COR-L47 (cell line): ENCODE measurements around the gene SPRED1.

Source experiments
- DNase-seq: peaks from one replicate; lab custom pipeline; 2025; lab: John Stamatoyannopoulos, UW

Gene SPRED1

DNA sequence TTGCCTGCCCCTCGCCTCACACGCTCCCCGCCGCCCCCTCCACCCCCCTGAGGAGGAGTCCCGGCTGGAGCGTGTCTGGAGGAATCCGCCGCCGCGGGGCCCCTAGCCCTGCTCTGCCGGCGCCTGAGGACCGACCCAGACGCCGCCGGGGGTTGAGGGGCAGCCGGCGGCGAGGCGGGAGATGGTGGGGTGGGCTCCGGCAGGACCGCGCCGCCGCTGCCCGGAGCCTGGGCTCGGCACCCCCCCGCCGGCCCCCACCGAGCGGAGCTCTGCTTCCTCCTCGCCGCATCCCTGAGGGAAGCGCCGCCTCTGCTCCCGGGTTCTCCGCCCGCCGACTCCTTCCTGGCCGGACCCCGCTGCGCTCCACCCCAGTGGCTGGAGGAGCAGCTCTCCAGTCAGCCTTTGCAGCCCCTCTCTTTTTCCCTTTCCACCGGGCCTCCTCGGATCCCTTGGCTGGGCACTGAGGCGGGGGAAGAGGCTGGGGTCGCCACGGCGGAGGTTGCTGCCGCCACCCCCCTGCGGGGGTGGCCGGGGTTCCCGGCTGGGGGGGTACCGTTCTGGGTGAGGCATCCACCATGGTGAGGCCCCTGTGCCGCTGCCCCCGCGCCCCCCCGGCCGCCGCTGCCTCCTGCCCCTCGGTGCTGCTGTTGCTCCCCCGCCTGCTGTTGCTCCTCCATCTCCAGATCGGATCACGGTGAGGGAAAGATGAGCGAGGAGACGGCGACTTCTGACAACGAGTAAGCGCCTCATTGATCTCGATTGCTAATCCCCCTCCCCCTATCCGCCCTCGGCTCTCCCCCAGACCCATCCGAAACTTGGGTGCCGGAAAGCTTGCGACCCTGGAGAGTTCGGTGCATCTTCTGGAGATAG, at the start of gene SPRED1:
Gene SPRED1 (plus strand): TSS at position 356 of the 870 bp plus-strand sequence. CDS start 350 bp downstream, at position 706.
- no peak for DNase-seq

DNA sequence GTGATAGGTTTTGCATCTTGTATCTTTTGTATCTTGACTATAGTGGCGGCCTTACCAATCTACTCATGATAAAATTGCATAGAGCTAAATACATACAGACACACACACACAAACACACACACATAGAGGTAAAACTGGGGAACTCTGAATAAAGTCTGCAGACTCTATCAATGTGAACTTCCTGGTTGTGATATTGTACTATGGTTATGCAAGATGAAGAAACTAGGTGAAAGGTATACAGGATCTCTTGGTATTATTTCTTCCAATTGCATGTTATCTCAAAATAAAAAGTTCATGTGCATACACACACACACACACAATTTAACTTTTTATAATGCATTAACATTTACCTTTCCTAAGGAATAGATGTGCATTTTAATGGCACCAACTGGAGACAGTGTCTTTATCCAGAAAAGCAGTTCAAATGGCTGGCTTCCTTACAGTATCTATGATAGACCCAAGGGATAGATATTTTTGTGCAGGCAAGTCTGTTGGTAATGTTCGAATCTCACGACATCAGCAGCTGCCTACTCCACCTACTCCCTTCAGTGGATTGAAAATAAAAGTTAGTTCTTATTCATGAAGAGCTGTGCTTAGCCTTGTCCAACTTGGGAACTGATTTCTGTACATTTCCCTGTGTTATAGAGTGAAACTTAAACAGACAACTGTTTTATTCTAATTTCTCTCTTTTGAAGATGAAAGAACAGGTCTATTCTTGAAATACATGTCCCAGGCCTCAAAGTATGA, 46.9 kb upstream of the SPRED1 start:
- DNase-seq, result no peak

DNA sequence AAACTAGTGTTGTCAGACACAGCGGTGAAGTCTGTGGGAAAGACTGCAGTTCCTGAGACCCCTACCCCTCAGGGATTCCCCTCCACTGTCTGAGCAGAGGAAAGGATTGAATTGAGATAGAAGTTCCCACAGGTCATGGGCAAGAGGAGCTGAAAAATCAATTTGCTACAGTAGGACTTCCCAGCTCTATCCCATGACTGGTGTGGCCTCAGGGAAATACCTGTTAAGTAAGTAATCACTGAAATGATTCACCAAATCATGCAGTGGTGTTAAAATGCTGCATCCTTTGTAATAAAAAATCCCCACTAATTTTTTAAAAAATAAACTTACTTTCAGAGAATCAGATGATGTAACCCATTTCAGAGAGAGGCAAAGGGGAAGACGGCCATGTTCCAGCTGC, 45.0 kb upstream of the SPRED1 start:
- no peak for DNase-seq

DNA sequence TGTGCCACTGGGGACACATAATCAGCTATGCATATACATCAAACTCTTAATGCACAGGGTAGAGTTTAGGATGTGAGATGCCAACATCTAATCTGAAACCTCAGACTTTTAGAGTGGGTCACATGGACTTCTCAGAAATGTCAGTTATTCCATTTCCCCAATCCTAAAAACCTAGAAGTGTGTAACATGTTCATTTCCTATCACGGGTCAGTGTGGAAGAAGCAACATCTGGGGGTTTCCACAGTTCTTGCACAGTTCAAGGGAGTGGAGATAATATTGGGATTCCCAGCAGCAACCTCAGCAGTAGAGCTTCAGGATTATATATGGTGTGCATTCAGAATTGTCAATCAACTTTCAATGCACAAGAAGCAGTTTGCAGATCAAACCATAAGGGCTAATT, 44.4 kb upstream of the SPRED1 start:
- DNase-seq, result no peak

DNA sequence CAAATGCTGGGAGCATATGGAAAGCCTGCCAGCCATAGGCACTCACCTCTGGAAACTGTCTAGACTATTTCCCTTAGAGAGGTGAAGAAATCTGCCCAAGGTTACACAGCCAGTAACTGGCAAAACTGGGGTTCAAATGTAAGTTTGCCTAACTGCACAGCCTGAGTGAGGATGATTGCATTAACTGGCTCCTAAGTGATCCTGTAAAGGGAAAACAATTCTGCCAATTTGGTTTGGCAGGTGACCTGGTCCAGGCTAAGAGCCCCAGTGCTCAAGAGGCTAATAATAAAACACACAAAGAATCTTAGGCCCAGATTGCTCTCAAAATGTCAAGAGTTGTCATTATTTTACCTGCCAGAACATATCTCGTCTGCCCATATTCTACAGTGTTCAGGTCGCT, 43.9 kb upstream of the SPRED1 start:
- DNase-seq, result no peak

- no peak for DNase-seq
These were observed 41.4 kb upstream of the SPRED1 start for GRCh38 chr15:38211249-38211648.

GRCh38 chr15:38211811-38212210, 40.8 kb upstream of the SPRED1 start:
- DNase-seq, result no peak

GRCh38 chr15:38212729-38213351, 39.8 kb upstream of the SPRED1 start:
- DNase-seq, result no peak

GRCh38 chr15:38213356-38213755, 39.3 kb upstream of the SPRED1 start:
- DNase-seq, result no peak

GRCh38 chr15:38215707-38216106, 36.9 kb upstream of the SPRED1 start:
- DNase-seq, result no peak

- no peak for DNase-seq
These were observed 35.9 kb upstream of the SPRED1 start for GRCh38 chr15:38216763-38217162.

DNA sequence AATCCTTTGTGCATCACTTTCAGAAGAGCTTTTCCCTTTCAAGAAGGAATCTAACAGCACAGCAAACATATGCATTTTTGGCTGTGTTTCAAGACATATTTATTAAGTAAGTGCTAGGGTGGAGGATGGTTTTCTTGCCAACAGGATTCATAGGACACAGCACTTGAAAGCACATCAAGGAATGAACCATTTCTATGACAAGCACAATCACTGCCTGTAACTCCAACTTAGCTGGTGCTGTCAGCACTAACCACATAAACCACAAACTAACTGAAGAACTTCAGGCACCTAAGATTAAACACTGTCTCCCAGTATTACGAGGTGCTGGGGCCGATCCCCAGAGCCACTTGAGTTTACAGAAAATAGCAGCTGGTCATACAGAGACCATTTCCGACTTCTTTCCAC, 35.4 kb upstream of the SPRED1 start:
- DNase-seq, result no peak

- DNase-seq, result no peak
These were observed 34.6 kb upstream of the SPRED1 start for GRCh38 chr15:38217788-38218609.

- no peak for DNase-seq
These were observed 31.9 kb upstream of the SPRED1 start for GRCh38 chr15:38220606-38221273.

DNA sequence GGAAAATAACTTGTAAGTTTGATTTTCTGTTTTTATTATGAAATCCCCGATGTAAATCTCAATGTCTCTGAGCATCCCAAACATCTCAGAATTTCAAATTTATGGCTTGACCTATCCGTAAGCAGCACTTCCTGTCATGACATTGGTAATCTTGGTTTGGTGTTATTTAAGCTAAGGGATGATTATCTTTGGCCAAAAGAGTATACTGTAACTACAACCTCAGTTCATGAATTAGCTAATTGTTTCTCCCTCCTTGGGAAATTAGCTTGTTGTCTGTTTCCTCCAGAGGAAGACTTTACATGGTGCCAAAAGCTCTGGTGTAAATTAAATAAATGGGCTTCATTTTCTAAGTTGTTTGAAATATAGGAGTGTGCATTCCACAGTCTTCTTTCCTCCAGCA, 28.1 kb upstream of the SPRED1 start:
- DNase-seq, result no peak

- no peak for DNase-seq
These were observed 27.3 kb upstream of the SPRED1 start for GRCh38 chr15:38225381-38225780.

GRCh38 chr15:38226608-38227266, 25.9 kb upstream of the SPRED1 start:
- DNase-seq, result no peak

DNA sequence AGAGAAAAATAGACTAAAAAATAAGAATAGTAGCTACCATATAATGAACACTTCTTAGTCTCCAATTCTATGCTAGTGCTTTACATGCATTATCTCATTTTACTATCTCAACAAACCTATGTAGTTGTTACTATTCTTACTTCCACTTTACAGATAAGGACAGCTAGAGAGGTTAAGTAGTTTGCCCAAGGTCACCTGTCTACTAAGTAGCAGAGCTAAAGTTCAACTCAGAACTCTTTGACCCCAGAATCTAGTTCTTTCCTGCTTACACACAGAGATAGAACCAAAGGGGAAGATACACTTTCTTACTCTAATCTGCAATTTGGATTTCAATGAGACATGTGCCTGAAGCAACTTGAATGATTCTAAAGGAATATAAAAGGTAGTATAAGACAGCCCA, 24.7 kb upstream of the SPRED1 start:
- no peak for DNase-seq

GRCh38 chr15:38228618-38229017, 24.0 kb upstream of the SPRED1 start:
- DNase-seq, result no peak

DNA sequence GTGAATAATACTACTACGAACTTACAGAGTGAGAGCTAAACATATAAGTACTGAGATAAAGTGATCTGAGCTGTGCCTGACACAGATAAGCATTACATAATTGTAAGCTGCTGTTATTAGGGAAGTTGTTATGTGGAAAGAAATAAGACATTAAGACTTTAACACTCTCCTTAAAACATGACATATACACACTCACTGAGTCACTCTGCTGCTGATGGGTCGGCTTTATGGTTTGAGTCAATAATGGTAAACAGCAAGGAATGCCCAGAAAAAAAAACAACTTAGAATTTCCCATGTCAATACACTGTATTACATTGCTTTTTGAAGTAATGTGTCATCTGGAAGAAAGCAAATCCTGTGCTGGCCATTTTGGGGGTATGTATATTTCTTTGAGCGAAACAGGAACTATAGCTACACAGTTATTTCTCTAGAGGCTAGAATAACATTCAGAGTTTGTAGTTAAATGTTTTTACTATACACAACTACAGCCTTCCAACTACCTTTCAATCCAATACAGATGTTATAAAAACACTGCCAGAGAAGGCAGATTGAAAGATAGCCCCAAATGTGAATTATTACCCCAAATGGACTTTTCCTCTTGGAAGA, 22.8 kb upstream of the SPRED1 start:
- no peak for DNase-seq
